Mesenchymal stem cell (in vitro differentiated cells and primary cell): ENCODE data around the gene PCYOX1L.

Experiments
- DNase-seq: peaks from one replicate; pipeline ENCODE4 v3.0.0-alpha.2; 2013
- H2AFZ ChIP-seq: one replicate; pipeline ENCODE4 v1.6.1; 2013; ENCODE audit warnings: low read depth, mild to moderate bottlenecking, control low read depth, inconsistent platforms, low read length, moderate library complexity
- H2AK5ac ChIP-seq: 2 replicates; pipeline ENCODE4 v1.6.1; 2013; ENCODE audit warnings: low read length, moderate library complexity, mild to moderate bottlenecking, inconsistent platforms; ENCODE audit not compliant: severe bottlenecking
- H2BK120ac ChIP-seq: one replicate; pipeline ENCODE4 v1.6.1; 2013; ENCODE audit warnings: low read depth, mild to moderate bottlenecking, inconsistent platforms, low read length, moderate library complexity
- H2BK12ac ChIP-seq, 2 experiments: one replicate each; pipeline ENCODE4 v1.6.1; 2013; ENCODE audit warnings: inconsistent platforms in 2 of 2, low read length in 2 of 2, mild to moderate bottlenecking in 2 of 2, moderate library complexity in 2 of 2, control low read depth in 1 of 2
- H2BK15ac ChIP-seq: one replicate; pipeline ENCODE4 v1.6.1; 2013; ENCODE audit warnings: mild to moderate bottlenecking, low read depth, inconsistent platforms; ENCODE audit not compliant: poor library complexity, severe bottlenecking
- H2BK5ac ChIP-seq: 2 replicates; pipeline ENCODE4 v1.6.1; 2013; ENCODE audit warnings: low read depth, mild to moderate bottlenecking, low read length, control low read depth, inconsistent platforms; ENCODE audit not compliant: poor library complexity, severe bottlenecking
- H3K14ac ChIP-seq, 2 experiments: one replicate each; pipeline ENCODE4 v1.6.1; 2013; ENCODE audit warnings: inconsistent platforms in 2 of 2, low read length in 2 of 2, control low read depth in 1 of 2, mild to moderate bottlenecking in 1 of 2, moderate library complexity in 1 of 2
- H3K18ac ChIP-seq, 2 experiments: one replicate each; pipeline ENCODE4 v1.6.1; 2013; ENCODE audit warnings: inconsistent platforms in 2 of 2, low read length in 2 of 2, control low read depth in 1 of 2, low read depth in 1 of 2, mild to moderate bottlenecking in 1 of 2
- H3K23ac ChIP-seq, 2 experiments: one replicate each; pipeline ENCODE4 v1.6.1; 2013; ENCODE audit warnings: inconsistent platforms in 2 of 2, low read length in 2 of 2, mild to moderate bottlenecking in 2 of 2, moderate library complexity in 2 of 2, control low read depth in 1 of 2
- H3K27ac ChIP-seq: 2 replicates; pipeline ENCODE4 v1.5.1; 2013; ENCODE audit warnings: mild to moderate bottlenecking, moderate library complexity, low read length, control low read depth, inconsistent platforms; ENCODE audit not compliant: poor library complexity, severe bottlenecking
- H3K27me3 ChIP-seq, 2 experiments: 2 replicates each; pipeline versions ENCODE4 v1.6.1 to v1.7.0; 2013; ENCODE audit warnings: low read length in 2 of 2, mild to moderate bottlenecking in 2 of 2, moderate library complexity in 2 of 2, control low read depth in 1 of 2, inconsistent platforms in 1 of 2; ENCODE audit not compliant: control insufficient read depth in 1 of 2, insufficient read depth in 1 of 2
- H3K36me3 ChIP-seq, 2 experiments: 2 replicates each; pipeline versions ENCODE4 v1.6.1 to v1.7.0; 2013; ENCODE audit warnings: low read length in 2 of 2, control low read depth in 1 of 2, inconsistent platforms in 1 of 2, low read depth in 1 of 2, mild to moderate bottlenecking in 1 of 2; ENCODE audit not compliant: insufficient read depth in 2 of 2, control insufficient read depth in 1 of 2
- H3K4ac ChIP-seq, 2 experiments: one replicate each; pipeline ENCODE4 v1.6.1; 2013; ENCODE audit warnings: inconsistent platforms in 2 of 2, low read length in 2 of 2, mild to moderate bottlenecking in 2 of 2, moderate library complexity in 2 of 2, control low read depth in 1 of 2, low read depth in 1 of 2
- H3K4me1 ChIP-seq: 2 replicates; pipeline ENCODE4 v1.6.1; 2013; ENCODE audit warnings: low read depth, low read length, control low read depth; ENCODE audit not compliant: control insufficient read depth, insufficient read depth
- H3K4me2 ChIP-seq: 2 replicates; pipeline ENCODE4 v1.6.1; 2013; ENCODE audit warnings: low read length, mild to moderate bottlenecking, inconsistent platforms; ENCODE audit not compliant: poor library complexity, severe bottlenecking
- H3K4me3 ChIP-seq, 2 experiments: 2 replicates each; pipeline versions ENCODE4 v1.5.1 to v1.7.0; 2013; ENCODE audit warnings: low read length in 2 of 2, mild to moderate bottlenecking in 2 of 2, control low read depth in 1 of 2, low read depth in 1 of 2; ENCODE audit not compliant: insufficient read depth in 1 of 2
- H3K79me1 ChIP-seq: replicated peaks from 2 replicates; pipeline ENCODE4 v1.6.1; 2013; ENCODE audit warnings: mild to moderate bottlenecking, control low read depth, low read length, inconsistent platforms; ENCODE audit not compliant: poor library complexity, severe bottlenecking
- H3K9ac ChIP-seq: 2 replicates; pipeline ENCODE4 v1.7.0; 2013; ENCODE audit warnings: mild to moderate bottlenecking, low read length, moderate library complexity
- H3K9me3 ChIP-seq: 2 replicates; pipeline ENCODE4 v1.7.0; 2013; ENCODE audit warnings: mild to moderate bottlenecking, low read length; ENCODE audit not compliant: control insufficient read depth
- H4K8ac ChIP-seq: one replicate; pipeline ENCODE4 v1.6.1; 2013; ENCODE audit warnings: inconsistent platforms, mild to moderate bottlenecking, low read length, moderate library complexity
- H4K91ac ChIP-seq: one replicate; pipeline ENCODE4 v1.6.1; 2013; ENCODE audit warnings: mild to moderate bottlenecking, low read length, inconsistent platforms
- WGBS: methylation state at CpG from one replicate; pipeline ENCODE4 v1.1.7; 2013; ENCODE audit warnings: mixed read lengths; 5-methylcytosine and 5-hydroxymethylcytosine counted together

Gene PCYOX1L

DNA sequence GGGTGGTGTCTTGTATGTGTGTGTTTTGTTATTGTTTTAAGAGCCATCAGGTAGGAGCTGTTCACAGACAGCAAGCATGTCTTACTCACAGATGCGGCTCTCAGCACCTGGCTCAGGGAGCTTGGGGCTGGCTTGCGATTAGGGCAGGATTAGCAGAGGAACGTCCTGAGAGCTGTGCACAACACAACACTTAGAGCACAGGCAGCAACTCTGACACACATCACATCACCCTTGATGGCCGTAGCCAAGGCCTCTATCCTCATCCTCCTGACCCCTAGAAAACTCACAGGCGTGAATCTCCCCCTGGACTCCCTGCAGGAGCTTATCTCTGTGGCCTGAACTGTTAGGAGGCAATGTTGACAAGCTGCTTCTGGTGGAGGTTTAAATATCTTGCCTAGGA is 28.3 kb downstream of the PCYOX1L start:
- H3K27ac ChIP-seq = no peak overlapping the region
- peak overlapping the region; percentile 92 to 94 for H3K4ac ChIP-seq
- peak; percentile 60 for DNase-seq
- peak overlapping the region; percentile 75 for H2BK15ac ChIP-seq
- no peak overlapping the region for H3K14ac ChIP-seq
- H2BK120ac ChIP-seq = peak overlapping the region; percentile 90
- peak overlapping the region; percentile 92 for H4K8ac ChIP-seq
- H2AFZ ChIP-seq = no peak overlapping the region
- no peak overlapping the region for H3K4me3 ChIP-seq
- H3K18ac ChIP-seq = peak overlapping the region; percentile 65 to 83
- no peak overlapping the region for H3K23ac ChIP-seq
- no peaks in the 10 kb centered on the region for H3K36me3 ChIP-seq
- H2AK5ac ChIP-seq = no peak overlapping the region
- H4K91ac ChIP-seq = peak overlapping the region; percentile 87
- H3K9me3 ChIP-seq = no peaks in the 10 kb centered on the region
- H3K79me1 ChIP-seq = no peaks in the 10 kb centered on the region
- no peak overlapping the region for H3K9ac ChIP-seq
- no peak overlapping the region for H2BK5ac ChIP-seq
- peak overlapping the region; percentile 57 to 87 for H2BK12ac ChIP-seq
- peaks cover 15% of the 10 kb centered on the region for H3K4me1 ChIP-seq
- no peaks in the 10 kb centered on the region for H3K27me3 ChIP-seq
- H3K4me2 ChIP-seq = no peak overlapping the region
- WGBS = 29% methylated on average over 4 of the region's 5 CpGs

DNA sequence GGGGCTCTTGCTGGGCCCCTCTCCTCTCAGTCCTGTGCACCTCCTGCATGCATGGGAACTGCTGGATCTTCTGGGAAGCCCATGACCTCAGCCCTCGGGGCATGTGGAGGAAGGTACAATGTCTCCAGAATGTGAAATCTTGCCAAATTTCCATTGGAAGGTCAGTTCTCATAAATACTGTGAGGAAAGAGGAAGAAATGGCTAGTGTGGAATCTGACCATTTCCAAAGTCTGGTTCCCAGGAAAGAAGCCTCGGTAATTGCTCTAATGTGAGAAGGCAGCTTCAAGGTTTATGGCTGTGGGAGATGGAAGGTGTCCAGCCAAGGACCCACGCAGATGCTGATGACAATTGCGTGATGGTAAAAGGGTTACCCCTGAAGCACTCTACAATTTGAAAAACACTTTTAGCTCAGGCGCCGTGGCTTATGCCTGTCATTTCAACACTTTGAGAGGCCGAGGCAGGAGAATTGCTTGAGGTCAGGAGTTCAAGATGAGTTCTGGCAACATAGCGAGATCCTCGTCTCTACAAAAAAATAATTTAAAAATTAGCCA is 29.3 kb downstream of the PCYOX1L start:
- H3K4ac ChIP-seq = peak overlapping the region; percentile 42 to 69
- 26% methylated on average over 9 of the region's 9 CpGs for WGBS

DNA sequence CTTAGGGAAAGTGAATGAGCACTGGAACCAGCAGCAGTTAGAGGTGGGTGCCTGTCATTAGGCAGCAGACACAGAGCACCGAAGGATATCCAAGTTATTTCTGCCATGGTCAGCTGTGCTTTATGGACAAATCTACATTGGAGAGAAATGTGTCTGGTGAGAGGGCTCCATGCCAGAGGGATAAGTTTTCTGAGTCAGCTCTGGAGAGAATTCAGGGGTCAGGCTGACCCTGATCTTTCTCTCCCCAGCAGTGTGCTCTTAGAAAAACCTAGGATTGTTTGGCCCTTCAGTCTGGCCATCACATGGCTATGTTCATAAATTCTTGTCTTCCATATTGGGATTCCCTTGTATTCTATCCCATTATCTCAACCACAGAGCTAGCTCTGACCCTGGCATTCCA is 30.1 kb downstream of the PCYOX1L start:
- peak overlapping the region; percentile 5 for H4K8ac ChIP-seq
- H2AFZ ChIP-seq = no peak overlapping the region
- H3K4me3 ChIP-seq = peak overlapping the region in 1 of 2 experiments; percentile 11
- H3K14ac ChIP-seq = peak overlapping the region in 1 of 2 experiments; percentile 37
- no peak overlapping the region for H2AK5ac ChIP-seq
- H3K27ac ChIP-seq = peak overlapping the region; percentile 56
- H2BK12ac ChIP-seq = peak overlapping the region; percentile 33 to 98
- no peaks in the 10 kb centered on the region for H3K9me3 ChIP-seq
- H3K9ac ChIP-seq = peak overlapping the region; percentile 31
- H3K36me3 ChIP-seq = no peaks in the 10 kb centered on the region
- peak; percentile 91 for DNase-seq
- H3K27me3 ChIP-seq = no peaks in the 10 kb centered on the region
- no peaks in the 10 kb centered on the region for H3K79me1 ChIP-seq
- peak overlapping the region; percentile 83 for H2BK120ac ChIP-seq
- H3K18ac ChIP-seq = peak overlapping the region; percentile 81 to 96
- peak overlapping the region; percentile 20 for H4K91ac ChIP-seq
- H2BK5ac ChIP-seq = no peak overlapping the region
- H3K4me2 ChIP-seq = no peak overlapping the region
- H3K4me1 ChIP-seq = peaks cover 10% of the 10 kb centered on the region
- WGBS = 0% methylated on average over 1 of the region's 1 CpG
- H3K4ac ChIP-seq = peak overlapping the region in 1 of 2 experiments; percentile 91
- H3K23ac ChIP-seq = no peak overlapping the region
- H2BK15ac ChIP-seq = no peak overlapping the region

More for the DNA sequence above, 29.3 kb downstream of the PCYOX1L start:
- Histone ChIP-seq H2BK5ac (no peak overlapping the region), H3K9ac (no peak overlapping the region), H2BK15ac (peak overlapping the region; percentile 4), H3K27ac (no peak overlapping the region), H3K4me1 (peaks cover 13% of the 10 kb centered on the region), H3K18ac (peak overlapping the region; percentile 25 to 81), H3K4me2 (no peak overlapping the region), H3K36me3 (no peaks in the 10 kb centered on the region), H4K91ac (peak overlapping the region; percentile 70), H3K27me3 (no peaks in the 10 kb centered on the region), H2AK5ac (no peak overlapping the region), H3K9me3 (no peaks in the 10 kb centered on the region), H3K79me1 (no peaks in the 10 kb centered on the region), H2AFZ (no peak overlapping the region), H2BK12ac (peak overlapping the region; percentile 87 to 91), H3K14ac (peak overlapping the region in 1 of 2 experiments; percentile 23), H2BK120ac (peak overlapping the region; percentile 90), H4K8ac (peak overlapping the region; percentile 28), H3K4me3 (no peak overlapping the region), H3K23ac (no peak overlapping the region)
- DNase-seq = peak; percentile 95

DNA sequence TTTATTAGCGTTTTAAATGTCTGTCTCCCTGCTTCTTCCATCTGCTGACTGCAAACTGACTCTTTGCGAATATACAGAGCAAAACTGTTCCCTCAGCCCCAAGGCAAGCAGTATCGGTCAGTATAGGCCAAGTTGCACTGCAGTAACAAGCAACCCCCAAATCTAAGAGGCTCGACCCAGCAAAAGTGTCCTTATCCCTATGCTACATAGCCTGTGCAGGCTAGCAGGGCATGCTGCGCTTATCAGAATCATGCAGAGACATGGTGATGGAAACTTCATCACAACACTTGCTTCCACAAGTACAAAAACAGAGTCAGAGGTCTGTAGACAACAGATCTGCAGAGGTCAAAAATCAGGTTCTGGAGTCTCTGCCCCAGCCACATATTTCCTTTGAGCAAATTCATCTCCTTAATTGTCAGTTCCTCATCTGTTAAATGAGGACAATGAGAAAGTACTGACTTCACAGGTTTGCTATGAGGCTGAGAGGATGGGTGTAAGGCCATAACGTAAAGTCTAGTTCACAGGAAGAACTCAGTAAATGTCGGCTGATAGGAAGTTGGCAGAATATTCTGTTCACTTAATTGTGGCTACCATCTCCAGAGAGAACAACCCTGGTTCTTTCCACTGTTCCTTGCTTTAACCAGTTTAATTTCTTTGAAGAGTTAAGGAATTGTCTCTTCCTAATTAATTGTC is 30.8 kb downstream of the PCYOX1L start:
- Histone ChIP-seq H2AFZ (no peak overlapping the region), H3K23ac (peak overlapping the region in 1 of 2 experiments; percentile 30), H3K36me3 (no peaks in the 10 kb centered on the region), H3K79me1 (no peaks in the 10 kb centered on the region), H3K9me3 (no peaks in the 10 kb centered on the region), H4K8ac (peak overlapping the region; percentile 67), H4K91ac (peak overlapping the region; percentile 87), H3K14ac (peak overlapping the region; percentile 21 to 82), H2BK12ac (peak overlapping the region; percentile 22 to 100), H2AK5ac (no peak overlapping the region), H2BK15ac (peak overlapping the region; percentile 6), H3K4me2 (no peak overlapping the region), H2BK5ac (no peak overlapping the region), H3K27me3 (no peaks in the 10 kb centered on the region), H3K9ac (no peak overlapping the region), H3K4ac (peak overlapping the region; percentile 90 to 97), H2BK120ac (peak overlapping the region; percentile 75), H3K27ac (no peak overlapping the region), H3K4me1 (peaks cover 9% of the 10 kb centered on the region), H3K4me3 (no peak overlapping the region), H3K18ac (peak overlapping the region; percentile 73 to 99)
- 88% methylated on average over 6 of the region's 7 CpGs for WGBS
- DNase-seq = peak; percentile 52
